GM18873 (cell line): ENCODE data around the gene SNRPA1.
A peak's percentile ranks its signal among the peaks of the same experiment; 100 is the strongest.
"Not testable (repeated sequence)": the region's sequence is repeated elsewhere in the genome, so short reads cannot be mapped to it uniquely, and the experiment has no call there.

ENCODE experiments used
- ATAC-seq: cut with Tn5 transposase; IDR thresholded peaks from one replicate; pipeline ENCODE4 v1.9.1; 2021; ENCODE audit warnings: mild to moderate bottlenecking, moderate library complexity, moderate number of reproducible peaks; ENCODE audit not compliant: unreplicated experiment, low FRiP score

SNRPA1 gene

GRCh38 chr15:101296418-101297405 lies 1.7 kb upstream of the SNRPA1 start:
- no peak for ATAC-seq

GRCh38 chr15:101295607-101296161 lies 636 bp upstream of the SNRPA1 start:
- no peak for ATAC-seq

- no peak for ATAC-seq
Observed at GRCh38 chr15:101293122-101293521, 1.9 kb downstream of the SNRPA1 start.

- ATAC-seq, result no peak
Observed at GRCh38 chr15:101288905-101289513, 6.0 kb downstream of the SNRPA1 start.

- ATAC-seq, result not testable (repeated sequence)
Observed at GRCh38 chr15:101287342-101287741, 7.7 kb downstream of the SNRPA1 start.

GRCh38 chr15:101286471-101287114 lies 8.5 kb downstream of the SNRPA1 start:
- ATAC-seq, result no peak

- no peak for ATAC-seq
Observed at GRCh38 chr15:101283931-101284330, 11.1 kb downstream of the SNRPA1 start.

- no peak for ATAC-seq
Observed at GRCh38 chr15:101280007-101280406, 15.0 kb downstream of the SNRPA1 start.

GRCh38 chr15:101277943-101278564 lies 17.0 kb downstream of the SNRPA1 start:
- no peak for ATAC-seq

GRCh38 chr15:101277038-101277822 lies 17.8 kb downstream of the SNRPA1 start, which contains the start of gene SELENOS:
Gene SELENOS, minus strand, starts transcription at chr15:101277485. Its CDS starts 68 bp downstream, at chr15:101277417.
- peak; percentile 52 for ATAC-seq

GRCh38 chr15:101276501-101277037 lies 18.5 kb downstream of the SNRPA1 start:
- ATAC-seq, result no peak

GRCh38 chr15:101275018-101275417 lies 20.0 kb downstream of the SNRPA1 start:
- ATAC-seq, result no peak

GRCh38 chr15:101273534-101273933 lies 21.5 kb downstream of the SNRPA1 start:
- ATAC-seq, result no peak

GRCh38 chr15:101272584-101272983 lies 22.5 kb downstream of the SNRPA1 start:
- no peak for ATAC-seq

GRCh38 chr15:101269479-101270223 lies 25.4 kb downstream of the SNRPA1 start:
- no peak for ATAC-seq

- ATAC-seq, result no peak
Observed at GRCh38 chr15:101267320-101268104, 27.5 kb downstream of the SNRPA1 start.

- no peak for ATAC-seq
Observed at GRCh38 chr15:101266787-101267186, 28.3 kb downstream of the SNRPA1 start.

- ATAC-seq, result no peak
Observed at GRCh38 chr15:101266034-101266433, 29.0 kb downstream of the SNRPA1 start.
